Astrocyte (in vitro differentiated cells and primary cell): Measurements from ENCODE around the gene ZNF213. TPM values are rescaled to one million over a fixed set of nuclear protein-coding genes. Genes with fewer than 3 reads are reported as not detected.
A peak's percentile ranks its signal among the peaks of the same experiment; 100 is the strongest.
"Not testable (repeated sequence)": the region's sequence is repeated elsewhere in the genome, so short reads cannot be mapped to it uniquely, and the experiment has no call there.

ENCODE experiments used
- DNase-seq: peaks from one replicate; pipeline ENCODE4 v3.0.0-alpha.2; 2010; ENCODE audit warnings: low read depth
- FAIRE-seq: peaks from 2 replicates; lab custom pipeline; 2011; peaks lifted over from hg19 to GRCh38; lab: Jason Lieb, UNC
- H2AFZ ChIP-seq: 2 replicates; pipeline ENCODE4 v1.6.0; 2012; ENCODE audit warnings: low read depth, low read length, inconsistent platforms
- H3K27ac ChIP-seq: 2 replicates; pipeline ENCODE4 v1.5.1; 2011; ENCODE audit warnings: low read depth, low read length, inconsistent platforms
- H3K27me3 ChIP-seq: 2 replicates; pipeline ENCODE4 v1.6.0; 2011; ENCODE audit warnings: low read length, inconsistent platforms; ENCODE audit not compliant: insufficient read depth
- H3K36me3 ChIP-seq: 2 replicates; pipeline ENCODE4 v1.5.1; 2011; ENCODE audit warnings: low read length, inconsistent platforms; ENCODE audit not compliant: insufficient read depth
- H3K4me1 ChIP-seq: 2 replicates; pipeline ENCODE4 v1.5.1; 2011; ENCODE audit warnings: low read length, inconsistent platforms; ENCODE audit not compliant: insufficient read depth
- H3K4me2 ChIP-seq: 2 replicates; pipeline ENCODE4 v1.6.0; 2012; ENCODE audit warnings: low read length, inconsistent platforms
- H3K4me3 ChIP-seq: 2 replicates; pipeline ENCODE4 v1.5.1; 2011; ENCODE audit warnings: low read depth, mild to moderate bottlenecking, low read length, inconsistent platforms; ENCODE audit not compliant: insufficient read depth
- H3K79me2 ChIP-seq: 2 replicates; pipeline ENCODE4 v1.6.0; 2012; ENCODE audit warnings: mild to moderate bottlenecking, low read length, inconsistent platforms; ENCODE audit not compliant: insufficient read depth
- H3K9ac ChIP-seq: 2 replicates; pipeline ENCODE4 v1.6.0; 2012; ENCODE audit warnings: mild to moderate bottlenecking, low read length, inconsistent platforms
- H3K9me3 ChIP-seq: 2 replicates; pipeline ENCODE4 v1.5.1; 2012; ENCODE audit warnings: low read depth, mild to moderate bottlenecking, low read length, inconsistent platforms; ENCODE audit not compliant: insufficient read depth
- H4K20me1 ChIP-seq: 2 replicates; pipeline ENCODE4 v1.6.0; 2012; ENCODE audit warnings: low read length, inconsistent platforms; ENCODE audit not compliant: insufficient read depth
- H3K27ac Mint-ChIP-seq: one replicate; pipeline ENCODE4 v1.8.0; 2021; ENCODE audit warnings: mild to moderate bottlenecking, mixed read lengths; ENCODE audit not compliant: unreplicated experiment
- H3K27me3 Mint-ChIP-seq: one replicate; pipeline ENCODE4 v1.8.0; 2021; ENCODE audit warnings: low read depth, mixed read lengths; ENCODE audit not compliant: unreplicated experiment
- H3K36me3 Mint-ChIP-seq: one replicate; pipeline ENCODE4 v1.8.0; 2021; ENCODE audit warnings: low read depth, mixed read lengths; ENCODE audit not compliant: unreplicated experiment
- H3K4me1 Mint-ChIP-seq: one replicate; pipeline ENCODE4 v1.8.0; 2021; ENCODE audit warnings: low read depth, mixed read lengths; ENCODE audit not compliant: unreplicated experiment
- H3K4me3 Mint-ChIP-seq: one replicate; pipeline ENCODE4 v1.8.0; 2021; ENCODE audit warnings: mild to moderate bottlenecking, moderate library complexity, mixed read lengths; ENCODE audit not compliant: unreplicated experiment
- H3K9me3 Mint-ChIP-seq: one replicate; pipeline ENCODE4 v1.8.0; 2021; ENCODE audit warnings: mild to moderate bottlenecking, mixed read lengths; ENCODE audit not compliant: unreplicated experiment
- CTCF ChIP-seq: IDR thresholded peaks from 2 replicates; pipeline ENCODE4 v1.5.1; 2011; ENCODE audit warnings: low read depth, mild to moderate bottlenecking, inconsistent platforms, low read length, moderate library complexity; ENCODE audit not compliant: insufficient read depth
- EZH2 ChIP-seq: IDR thresholded peaks from 2 replicates; pipeline ENCODE4 v1.6.1; 2012; ENCODE audit warnings: mild to moderate bottlenecking, low read length, inconsistent platforms; ENCODE audit not compliant: insufficient read depth
- total RNA-seq: library from RNA; stranded (reverse); gene quantifications from 2 replicates; pipeline ENCODE4 v1.2.1, GENCODE V29; 2021

Gene ZNF213
- total RNA-seq, 1 donor from 2014 or later, result 12.0 TPM

- H3K36me3 ChIP-seq, result no peaks in the 10 kb centered on the region
- H3K4me2 ChIP-seq, result no peak overlapping the region
- TF ChIP-seq EZH2 (no peak), CTCF (no peak)
- FAIRE-seq (no peak), DNase-seq (no peak)
- H3K4me1 Mint-ChIP-seq, result peaks cover 9% of the 10 kb centered on the region
- H3K27ac ChIP-seq, result no peak overlapping the region
- H3K9me3 Mint-ChIP-seq, result no peaks in the 10 kb centered on the region
- peaks cover 42% of the 10 kb centered on the region for H3K79me2 ChIP-seq
- no peak overlapping the region for H3K4me3 ChIP-seq
- no peaks in the 10 kb centered on the region for H3K27me3 ChIP-seq
- peak overlapping the region; percentile 41 for H3K9ac ChIP-seq
- H3K36me3 Mint-ChIP-seq, result peaks cover 9% of the 10 kb centered on the region
- H2AFZ ChIP-seq, result no peak overlapping the region
- peaks cover 6% of the 10 kb centered on the region for H3K4me1 ChIP-seq
- no peaks in the 10 kb centered on the region for H3K9me3 ChIP-seq
- H4K20me1 ChIP-seq, result no peaks in the 10 kb centered on the region
- no peak overlapping the region for H3K27ac Mint-ChIP-seq
- no peaks in the 10 kb centered on the region for H3K27me3 Mint-ChIP-seq
- H3K4me3 Mint-ChIP-seq, result peak overlapping the region; percentile 54
These were observed 2.4 kb downstream of the ZNF213 start for GRCh38 chr16:3137267-3137666.

- no peaks in the 10 kb centered on the region for H3K9me3 ChIP-seq
- TF ChIP-seq CTCF (no peak), EZH2 (no peak)
- H3K4me3 Mint-ChIP-seq, result no peak overlapping the region
- H3K4me1 ChIP-seq, result peaks cover 6% of the 10 kb centered on the region
- no peak overlapping the region for H3K4me2 ChIP-seq
- H3K4me3 ChIP-seq, result no peak overlapping the region
- H3K27ac ChIP-seq, result no peak overlapping the region
- H3K9ac ChIP-seq, result no peak overlapping the region
- H3K27me3 ChIP-seq, result no peaks in the 10 kb centered on the region
- no peaks in the 10 kb centered on the region for H3K36me3 ChIP-seq
- H3K27ac Mint-ChIP-seq, result no peak overlapping the region
- DNase-seq, result no peak
- no peaks in the 10 kb centered on the region for H3K27me3 Mint-ChIP-seq
- peaks cover 31% of the 10 kb centered on the region for H3K79me2 ChIP-seq
- FAIRE-seq, result no peak
- no peaks in the 10 kb centered on the region for H4K20me1 ChIP-seq
- H3K36me3 Mint-ChIP-seq, result peaks cover 13% of the 10 kb centered on the region
- no peak overlapping the region for H2AFZ ChIP-seq
- peaks cover 9% of the 10 kb centered on the region for H3K4me1 Mint-ChIP-seq
- H3K9me3 Mint-ChIP-seq, result no peaks in the 10 kb centered on the region
These were observed 3.5 kb downstream of the ZNF213 start for GRCh38 chr16:3138342-3138741.

GRCh38 chr16:3138823-3139426 is 4.1 kb downstream of the ZNF213 start:
- no peak for FAIRE-seq
- H3K79me2 ChIP-seq, result peaks cover 27% of the 10 kb centered on the region
- H2AFZ ChIP-seq, result no peak overlapping the region
- peaks cover 6% of the 10 kb centered on the region for H3K4me1 ChIP-seq
- Mint-ChIP-seq H3K4me3 (no peak overlapping the region), H3K27me3 (no peaks in the 10 kb centered on the region), H3K9me3 (no peaks in the 10 kb centered on the region), H3K27ac (no peak overlapping the region), H3K36me3 (peaks cover 17% of the 10 kb centered on the region), H3K4me1 (peaks cover 9% of the 10 kb centered on the region)
- no peaks in the 10 kb centered on the region for H3K36me3 ChIP-seq
- no peak overlapping the region for H3K4me2 ChIP-seq
- no peak overlapping the region for H3K27ac ChIP-seq
- H3K9ac ChIP-seq, result peak overlapping the region; percentile 23
- H3K4me3 ChIP-seq, result no peak overlapping the region
- no peak for TF ChIP-seq CTCF
- TF ChIP-seq EZH2, result no peak
- no peaks in the 10 kb centered on the region for H3K9me3 ChIP-seq
- no peaks in the 10 kb centered on the region for H4K20me1 ChIP-seq
- no peak for DNase-seq
- H3K27me3 ChIP-seq, result no peaks in the 10 kb centered on the region

GRCh38 chr16:3139561-3139960 is 4.7 kb downstream of the ZNF213 start:
- FAIRE-seq, result not testable (repeated sequence)

More at GRCh38 chr16:3139561-3139960, 4.7 kb downstream of the ZNF213 start:
- not testable (repeated sequence) for H3K27ac ChIP-seq, H3K4me3 Mint-ChIP-seq, H3K27ac Mint-ChIP-seq, H4K20me1 ChIP-seq, H3K4me2 ChIP-seq, H2AFZ ChIP-seq, H3K4me1 Mint-ChIP-seq, H3K27me3 Mint-ChIP-seq, H3K4me3 ChIP-seq, H3K9me3 ChIP-seq, H3K9me3 Mint-ChIP-seq, H3K27me3 ChIP-seq, H3K36me3 ChIP-seq, DNase-seq, H3K4me1 ChIP-seq
- peaks cover 17% of the 10 kb centered on the region for H3K36me3 Mint-ChIP-seq
- Histone ChIP-seq H3K79me2 (peaks cover 21% of the 10 kb centered on the region), H3K9ac (peak overlapping the region; percentile 23)
